Kasumi-1 (cell line): ENCODE measurements around the gene TMEM41B.
"Not testable (repeated sequence)": the region's sequence is repeated elsewhere in the genome, so short reads cannot be mapped to it uniquely, and the experiment has no call there.

ENCODE experiments used
- DNase-seq, 2 experiments: peaks; one replicate each; lab custom pipeline; 2025; lab: John Stamatoyannopoulos, UW

The TMEM41B gene

DNA sequence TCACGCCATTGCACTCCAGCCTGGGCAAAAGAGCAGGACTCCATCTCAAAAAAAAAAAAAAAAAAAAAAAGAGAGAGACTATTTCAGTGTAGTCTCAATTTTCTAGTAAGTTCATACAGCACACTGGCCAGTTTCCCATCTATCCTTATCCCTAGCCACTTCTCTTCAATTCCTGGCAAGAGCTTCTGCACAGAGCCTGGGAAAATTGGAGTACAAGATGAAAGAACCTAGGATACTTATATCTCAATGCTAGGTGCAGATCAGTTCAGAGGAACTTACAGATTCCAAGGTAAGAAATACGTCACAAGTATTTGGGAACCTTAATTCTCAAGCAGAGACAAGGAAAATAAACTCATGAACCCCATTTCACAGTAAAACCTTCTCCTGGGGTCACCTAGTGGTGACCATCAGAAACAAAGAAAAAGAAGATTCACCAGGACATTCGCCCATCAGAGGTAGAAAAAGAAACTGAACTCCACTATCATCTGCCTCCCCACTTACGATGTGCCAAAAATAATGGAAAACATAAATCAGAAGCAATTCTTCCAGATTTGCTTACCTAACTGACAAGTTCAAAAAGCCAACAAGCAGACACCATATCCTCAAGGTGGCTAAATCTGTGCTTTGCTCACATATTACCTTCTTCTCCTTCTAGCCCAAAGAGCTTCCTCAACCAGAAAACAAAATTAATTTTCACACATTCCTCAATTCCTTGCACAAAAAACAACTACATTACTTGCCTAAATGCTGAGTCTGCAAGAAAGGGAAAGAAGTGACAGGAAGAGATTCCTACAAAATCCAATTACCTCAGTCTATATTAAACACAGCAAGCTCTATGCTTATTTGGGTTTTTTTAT lies 54.2 kb downstream of the TMEM41B start:
- DNase-seq: no peak

DNA sequence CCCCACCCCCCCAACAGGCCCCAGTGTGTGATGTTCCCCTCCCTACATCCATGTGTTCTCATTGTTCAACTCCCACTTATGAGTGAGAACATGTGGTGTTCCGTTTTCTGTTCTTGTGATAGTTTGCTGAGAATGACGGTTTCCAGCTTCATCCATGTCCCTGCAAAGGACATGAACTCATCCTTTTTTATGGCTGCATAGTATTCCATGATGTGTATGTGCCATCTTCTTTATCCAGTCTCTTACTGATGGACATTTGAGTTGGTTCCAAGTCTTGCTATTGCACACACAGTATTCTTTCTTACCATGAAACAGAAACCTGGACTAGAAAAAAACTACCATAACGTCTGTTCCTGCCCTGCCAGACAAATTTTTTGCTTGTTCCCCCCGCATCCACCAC lies 56.1 kb downstream of the TMEM41B start:
- not testable (repeated sequence) for DNase-seq

DNA sequence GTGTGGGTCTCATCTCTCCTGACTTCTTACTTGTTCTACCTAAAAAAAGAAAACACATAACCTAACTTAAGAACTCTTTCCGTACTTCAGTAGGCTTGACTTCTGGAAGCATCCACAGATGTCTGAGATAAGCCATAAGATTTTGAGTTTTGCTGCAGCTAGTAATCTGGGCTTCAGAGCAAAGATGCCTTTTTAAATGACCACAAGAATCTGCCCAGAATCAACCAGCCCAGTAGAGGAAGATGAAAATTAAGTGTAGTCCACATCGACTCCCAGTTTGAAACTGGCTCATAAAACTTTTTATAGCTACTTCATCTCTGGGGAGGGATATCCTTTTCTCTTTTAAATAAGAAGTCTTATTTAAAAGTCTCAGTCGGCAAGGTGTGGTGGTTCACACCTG lies 60.0 kb downstream of the TMEM41B start:
- no peak for DNase-seq

DNA sequence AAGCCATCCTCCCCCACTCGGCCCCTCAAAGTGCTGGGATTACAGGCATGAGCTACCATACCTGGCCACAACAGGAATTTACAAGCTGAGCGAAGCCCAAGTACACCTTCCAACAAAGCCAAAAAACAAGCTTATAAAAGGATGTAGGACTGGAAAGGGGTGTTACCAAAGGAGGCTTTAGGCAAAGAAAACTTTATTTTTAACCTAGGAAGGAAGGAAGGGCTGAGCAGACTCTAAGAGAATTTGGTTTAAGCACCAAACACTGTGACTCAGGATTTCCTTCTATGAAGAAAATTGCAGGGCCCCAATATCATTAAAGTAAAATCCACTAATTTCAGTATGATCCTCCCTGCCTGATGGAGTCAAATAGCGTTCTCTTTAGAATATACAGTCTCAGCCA lies 61.3 kb downstream of the TMEM41B start:
- DNase-seq: peak; percentile 50 to 58

DNA sequence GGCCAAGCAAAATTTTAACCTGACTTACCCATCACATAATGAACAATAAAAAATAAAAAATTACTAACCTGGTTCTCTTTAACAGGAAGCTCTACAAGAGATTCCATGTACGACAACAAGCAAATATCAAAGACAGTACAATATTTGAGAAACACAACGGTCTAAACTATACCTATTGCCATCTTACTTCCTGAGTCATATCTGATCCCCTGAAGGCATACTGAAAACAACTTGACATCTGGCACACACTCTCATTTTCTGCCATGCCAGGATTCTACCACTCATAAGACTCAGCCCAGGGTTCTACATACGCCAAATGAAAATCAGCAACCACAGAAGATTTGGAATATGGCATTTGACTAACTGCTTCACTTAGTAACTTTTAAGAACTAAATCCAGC lies 63.1 kb downstream of the TMEM41B start:
- DNase-seq: no peak

DNA sequence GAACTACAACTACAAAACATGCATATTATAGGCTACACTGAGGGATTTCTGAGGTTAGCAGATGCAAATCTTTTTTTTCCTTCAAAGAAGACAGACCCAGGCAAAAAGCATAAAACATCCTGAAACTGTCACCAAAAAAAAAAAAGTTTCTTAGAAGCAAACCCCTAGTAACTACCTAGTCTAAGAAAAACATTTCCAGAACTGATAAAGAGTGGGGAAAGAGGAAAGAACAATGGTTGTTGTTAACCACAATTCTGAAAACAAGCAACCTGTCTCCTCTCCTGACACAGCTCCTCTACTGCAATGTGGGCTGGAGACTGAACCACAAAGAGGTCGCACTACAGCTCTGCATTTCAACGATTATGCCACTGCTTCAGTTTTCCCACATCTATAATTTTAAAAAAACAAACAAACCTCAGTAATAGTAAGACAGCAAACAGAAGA lies 64.2 kb downstream of the TMEM41B start:
- peak; percentile 55 to 78 for DNase-seq

DNA sequence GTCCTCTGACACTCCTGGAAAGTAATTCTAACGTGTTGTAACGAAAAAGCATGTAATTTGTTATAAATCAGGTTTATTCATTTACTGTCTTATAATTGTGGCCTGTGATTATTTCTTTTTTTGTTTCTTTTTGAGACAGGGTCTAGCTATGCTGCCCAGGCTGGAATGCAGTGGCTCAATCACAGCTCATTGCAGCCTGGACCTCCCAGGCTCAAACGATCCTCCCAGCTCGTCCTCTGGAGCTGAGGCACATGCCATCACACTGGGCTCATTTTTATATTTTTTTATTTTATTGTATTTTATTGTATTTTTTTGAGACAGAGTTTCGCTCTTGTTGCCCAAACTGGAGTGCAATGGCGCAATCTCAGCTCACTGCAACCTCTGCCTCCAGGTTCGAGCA lies 65.1 kb downstream of the TMEM41B start:
- DNase-seq: no peak

DNA sequence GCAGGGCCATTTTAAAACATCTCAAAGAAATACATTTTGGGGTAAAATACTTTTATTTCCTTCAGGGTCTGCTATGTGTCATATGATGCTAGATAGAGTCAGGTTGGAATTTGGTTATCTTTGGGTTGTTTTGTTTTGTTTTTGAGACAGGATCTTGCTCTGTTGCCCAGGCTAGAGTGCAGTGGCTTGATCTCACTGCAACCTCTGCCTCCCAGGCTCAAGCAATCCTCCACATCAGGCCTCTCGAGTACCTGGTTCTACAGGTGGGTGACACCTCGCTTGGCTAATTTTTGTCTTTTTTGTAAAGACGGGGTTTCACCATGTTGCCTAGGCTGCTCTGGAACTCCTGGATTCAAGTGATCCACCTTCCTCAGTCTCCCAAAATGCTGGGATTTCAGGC lies 66.5 kb downstream of the TMEM41B start:
- no peak for DNase-seq

DNA sequence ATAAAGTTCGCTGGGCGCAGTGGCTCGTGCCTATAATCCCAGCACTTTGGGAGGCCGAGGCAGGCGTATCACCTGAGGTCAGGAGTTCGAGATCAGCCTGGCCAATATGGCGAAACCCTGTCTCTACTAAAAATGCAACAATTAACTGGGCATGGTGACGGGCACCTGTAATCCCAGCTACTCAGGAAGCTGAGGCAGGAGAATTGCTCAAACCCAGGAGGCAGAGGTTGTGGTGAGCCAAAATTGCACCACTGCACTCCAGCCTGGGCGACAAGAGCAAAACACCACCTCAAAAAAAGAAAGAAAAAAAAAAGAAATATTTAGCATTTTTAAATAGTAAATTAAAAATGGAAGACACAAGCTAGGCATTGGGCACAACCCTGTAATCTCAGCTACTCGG lies 78.2 kb downstream of the TMEM41B start:
- DNase-seq: not testable (repeated sequence)

DNA sequence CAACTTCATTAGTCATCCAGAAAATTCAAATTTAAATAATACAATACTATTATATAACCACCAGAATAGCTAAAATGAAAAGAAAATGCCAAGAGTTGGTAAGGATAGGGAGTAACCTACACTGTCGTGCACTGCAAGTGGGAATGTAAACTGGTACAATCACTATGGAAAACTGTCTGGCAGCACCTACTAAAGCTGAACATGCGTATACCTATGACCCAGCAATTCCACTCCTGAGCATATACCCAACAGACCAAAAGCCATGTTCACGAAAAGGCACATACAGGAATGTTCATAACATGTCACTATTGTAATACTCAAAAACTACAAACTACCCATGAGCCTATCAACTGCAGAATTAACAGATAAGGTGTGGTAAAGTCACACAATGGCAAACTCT lies 81.9 kb downstream of the TMEM41B start:
- no peak for DNase-seq

DNA sequence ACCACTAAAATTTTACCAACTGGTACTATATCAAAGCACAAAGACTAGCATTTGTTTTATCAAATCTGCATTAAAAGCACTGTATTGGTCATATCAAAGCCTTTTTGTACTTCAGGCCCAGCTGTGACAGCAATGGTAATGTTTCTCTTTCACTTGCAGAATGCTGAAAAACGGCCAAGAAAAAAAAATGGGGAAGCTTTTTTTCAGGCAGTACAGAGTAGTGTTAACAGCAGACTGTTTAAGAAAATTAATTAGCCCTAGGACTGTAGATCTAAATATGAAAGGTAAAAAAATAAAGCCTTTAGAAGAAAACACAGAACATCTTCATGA lies 82.6 kb downstream of the TMEM41B start:
- peak; percentile 54 to 67 for DNase-seq
